ENCODE measurements around the gene KLF8. TPM values are rescaled to one million over a fixed set of nuclear protein-coding genes. Genes with fewer than 3 reads are reported as not detected.

The KLF8 gene
- total and polyA plus RNA-seq, 9 of the 15 experiments (the other 6 are each of a cell fraction or from before 2014, with no cell fraction given) = 0.01 to 0.10 (median 0.04) TPM; not detected in 3

DNA sequence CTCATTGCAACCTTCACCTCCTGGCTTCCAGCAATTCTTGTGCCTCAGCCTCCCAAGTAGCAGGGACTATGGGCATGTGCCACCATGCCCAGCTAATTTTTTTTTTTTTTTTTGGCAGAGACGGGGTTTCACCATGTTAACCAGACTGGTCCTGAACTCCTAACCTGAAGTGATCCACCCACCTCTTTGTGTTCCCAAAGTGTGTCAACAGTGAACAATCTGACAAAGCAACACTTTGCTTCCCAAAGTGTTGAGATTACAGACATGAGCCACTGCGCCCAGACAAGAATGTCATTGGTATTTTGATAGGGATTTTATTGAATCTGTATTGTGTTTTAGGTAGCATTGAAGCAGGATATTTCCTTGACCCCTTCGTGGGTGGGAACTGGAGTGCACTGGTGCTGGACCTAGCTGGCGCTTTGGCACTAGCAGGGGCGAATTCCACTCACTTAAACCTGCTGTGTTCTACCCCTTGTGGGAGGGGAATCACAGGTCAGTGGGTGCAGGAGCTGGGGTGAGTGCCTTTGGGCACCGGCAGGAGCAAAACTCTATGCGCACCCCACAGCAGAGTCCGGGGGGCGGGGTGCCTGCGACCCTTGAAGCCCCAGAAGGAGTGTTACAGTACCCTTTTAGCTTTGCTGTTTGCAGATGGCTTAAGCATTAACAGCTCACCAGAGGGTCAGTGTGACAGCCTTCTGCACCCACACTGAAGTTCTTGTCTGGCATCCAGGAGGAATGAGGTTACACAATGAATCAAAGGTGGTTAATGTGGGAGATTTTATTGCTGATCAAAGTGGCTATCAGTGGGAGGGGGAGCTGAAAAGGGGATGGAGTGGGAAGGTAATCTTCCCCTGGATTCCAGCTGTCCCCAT lies 21.9 kb downstream of the KLF8 start:
- DNase-seq (ENCODE audit: extremely low read depth in 1 of 4, low spot score in 3 of 4) (no peak), ATAC-seq (no peak), FAIRE-seq (no peak)
- in situ Hi-C loops (cut with MboI) = no loop called here
- Histone ChIP-seq H3K9me1 (ENCODE audit: control insufficient read depth, insufficient read depth, low read length) (no peaks in the 10 kb centered on the region), H3K79me2 (ENCODE audit: control insufficient read depth, insufficient read depth, low read length) (no peaks in the 10 kb centered on the region), H4K20me1 (replicated peaks; ENCODE audit: control insufficient read depth, insufficient read depth, low read length) (no peaks in the 10 kb centered on the region), H3K27ac (ENCODE audit: extremely low read depth, low read depth, low read length) (no peak overlapping the region), H2AFZ (ENCODE audit: low read depth, low read length) (no peak overlapping the region), H3K36me3 (ENCODE audit: control insufficient read depth, insufficient read depth, low read length) (no peaks in the 10 kb centered on the region), H3K4me3 (no peak overlapping the region), H3K27me3 (ENCODE audit: control insufficient read depth in 2 of 2, insufficient read depth in 2 of 2, low read length in 2 of 2) (no peaks in the 10 kb centered on the region), H3K4me1 (replicated peaks in 1 of 2; ENCODE audit: control insufficient read depth in 2 of 2, insufficient read depth in 2 of 2, low read length in 2 of 2) (no peaks in the 10 kb centered on the region), H3K9me3 (replicated peaks; ENCODE audit: control insufficient read depth, insufficient read depth, low read depth, low read length) (no peaks in the 10 kb centered on the region), H3K9ac (ENCODE audit: insufficient read depth in 1 of 2, low read depth in 2 of 2, low read length in 2 of 2) (no peak overlapping the region), H3K4me2 (ENCODE audit: insufficient read depth, low read length) (no peak overlapping the region)
- 2% methylated on average over 8 of the region's 10 CpGs for WGBS (ENCODE audit: insufficient coverage, low coverage, missing lambda C conversion rate)
- intact Hi-C loops (cut with micrococcal nuclease) = no loop called here
- CTCF ChIA-PET (ENCODE audit: low intra/inter-chr PET ratio) = no interaction called here
- POLR2A ChIA-PET = no interaction called here
- BruUV-seq (replicated peaks) = no TSS peak
- TF ChIP-seq, protein P1, sequence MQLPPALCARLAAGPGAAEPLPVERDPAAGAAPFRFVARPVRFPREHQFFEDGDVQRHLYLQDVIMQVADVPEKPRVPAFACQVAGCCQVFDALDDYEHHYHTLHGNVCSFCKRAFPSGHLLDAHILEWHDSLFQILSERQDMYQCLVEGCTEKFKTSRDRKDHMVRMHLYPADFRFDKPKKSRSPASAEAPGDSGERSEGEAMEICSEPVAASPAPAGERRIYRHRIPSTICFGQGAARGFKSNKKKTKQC (CRISPR knock-in tag; IDR thresholded peaks at IDR 0.05) = no peak
- TF ChIP-seq, protein P2, sequence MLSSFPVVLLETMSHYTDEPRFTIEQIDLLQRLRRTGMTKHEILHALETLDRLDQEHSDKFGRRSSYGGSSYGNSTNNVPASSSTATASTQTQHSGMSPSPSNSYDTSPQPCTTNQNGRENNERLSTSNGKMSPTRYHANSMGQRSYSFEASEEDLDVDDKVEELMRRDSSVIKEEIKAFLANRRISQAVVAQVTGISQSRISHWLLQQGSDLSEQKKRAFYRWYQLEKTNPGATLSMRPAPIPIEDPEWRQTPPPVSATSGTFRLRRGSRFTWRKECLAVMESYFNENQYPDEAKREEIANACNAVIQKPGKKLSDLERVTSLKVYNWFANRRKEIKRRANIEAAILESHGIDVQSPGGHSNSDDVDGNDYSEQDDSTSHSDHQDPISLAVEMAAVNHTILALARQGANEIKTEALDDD (IDR thresholded peaks at IDR 0.05) = no peak
- TF ChIP-seq TSC22D4 (tag; IDR thresholded peaks at IDR 0.05) (no peak), POLR2AphosphoS5 (IDR thresholded peaks at IDR 0.05; ENCODE audit: control insufficient read depth, insufficient read depth, low read depth, low read length) (no peak), RBM39 (optimal IDR thresholded peaks at IDR 0.05; ENCODE audit: low read depth, low read length) (no peak), CBX1 (IDR thresholded peaks at IDR 0.05; ENCODE audit: low read depth) (no peak), TAL1 (IDR thresholded peaks at IDR 0.05) (no peak)
- TF ChIP-seq, protein P3, sequence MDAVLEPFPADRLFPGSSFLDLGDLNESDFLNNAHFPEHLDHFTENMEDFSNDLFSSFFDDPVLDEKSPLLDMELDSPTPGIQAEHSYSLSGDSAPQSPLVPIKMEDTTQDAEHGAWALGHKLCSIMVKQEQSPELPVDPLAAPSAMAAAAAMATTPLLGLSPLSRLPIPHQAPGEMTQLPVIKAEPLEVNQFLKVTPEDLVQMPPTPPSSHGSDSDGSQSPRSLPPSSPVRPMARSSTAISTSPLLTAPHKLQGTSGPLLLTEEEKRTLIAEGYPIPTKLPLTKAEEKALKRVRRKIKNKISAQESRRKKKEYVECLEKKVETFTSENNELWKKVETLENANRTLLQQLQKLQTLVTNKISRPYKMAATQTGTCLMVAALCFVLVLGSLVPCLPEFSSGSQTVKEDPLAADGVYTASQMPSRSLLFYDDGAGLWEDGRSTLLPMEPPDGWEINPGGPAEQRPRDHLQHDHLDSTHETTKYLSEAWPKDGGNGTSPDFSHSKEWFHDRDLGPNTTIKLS (IDR thresholded peaks at IDR 0.05; ENCODE audit: borderline replicate concordance, low read depth) = no peak
- TF ChIP-seq, protein P4, sequence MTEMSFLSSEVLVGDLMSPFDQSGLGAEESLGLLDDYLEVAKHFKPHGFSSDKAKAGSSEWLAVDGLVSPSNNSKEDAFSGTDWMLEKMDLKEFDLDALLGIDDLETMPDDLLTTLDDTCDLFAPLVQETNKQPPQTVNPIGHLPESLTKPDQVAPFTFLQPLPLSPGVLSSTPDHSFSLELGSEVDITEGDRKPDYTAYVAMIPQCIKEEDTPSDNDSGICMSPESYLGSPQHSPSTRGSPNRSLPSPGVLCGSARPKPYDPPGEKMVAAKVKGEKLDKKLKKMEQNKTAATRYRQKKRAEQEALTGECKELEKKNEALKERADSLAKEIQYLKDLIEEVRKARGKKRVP (CRISPR knock-in tag; IDR thresholded peaks at IDR 0.05) = no peak
